Endothelial cell of umbilical vein (primary cell): ENCODE measurements around the gene NOPCHAP1. TPM values are rescaled to one million over a fixed set of nuclear protein-coding genes. Genes with fewer than 3 reads are reported as not detected.

Experiments used
- BruUV-seq: library from RNA; stranded (reverse); fragments of 400-500 nt; replicated peaks from 2 replicates; lab custom pipeline; 2021; lab: Mats Ljungman, UMichigan
- CTCF ChIA-PET: fragments of 300-600, 350-600 bp; sonication (Branson Sonifier 250); formaldehyde crosslinking; loops from one replicate; lab custom pipeline; 2021; ENCODE audit warnings: antibody characterized with exemption, inconsistent platforms; lab: Charles Lee
- POLR2A ChIA-PET: fragments of 300-600, 350-600 bp; sonication (Branson Sonifier 250); formaldehyde crosslinking; loops from one replicate; lab custom pipeline; 2021; ENCODE audit warnings: antibody characterized with exemption, inconsistent platforms; lab: Charles Lee
- DNase-seq: peaks from one replicate; pipeline ENCODE4 v3.0.0-alpha.2; 2011; ENCODE audit warnings: low read depth, low spot score
- FAIRE-seq: peaks from 2 replicates; lab custom pipeline; 2011; peaks lifted over from hg19 to GRCh38; lab: Jason Lieb, UNC
- H2AFZ ChIP-seq: 2 replicates; pipeline ENCODE4 v1.6.0; 2012; ENCODE audit warnings: low read depth, low read length, control low read depth, inconsistent platforms
- H3K27ac ChIP-seq: 2 replicates; pipeline ENCODE4 v1.5.1; 2011; ENCODE audit warnings: low read depth, mild to moderate bottlenecking, control low read depth, low read length, moderate library complexity; ENCODE audit not compliant: insufficient read depth
- H3K27me3 ChIP-seq, 2 experiments: 2 replicates each; pipeline versions ENCODE4 v1.6.0 to v1.6.1; 2011; ENCODE audit warnings: low read length in 2 of 2, mixed read lengths in 1 of 2; ENCODE audit not compliant: control insufficient read depth in 2 of 2, insufficient read depth in 2 of 2
- H3K36me3 ChIP-seq, 2 experiments: 2 replicates in 1 of 2; 3 replicates in 1 of 2; pipeline ENCODE4 v1.5.1; 2011; ENCODE audit warnings: low read length in 2 of 2, mild to moderate bottlenecking in 1 of 2, moderate library complexity in 1 of 2; ENCODE audit not compliant: control insufficient read depth in 2 of 2, insufficient read depth in 2 of 2; ENCODE audit errors: extremely low read depth in 1 of 2
- H3K4me1 ChIP-seq: 3 replicates; pipeline ENCODE4 v1.5.1; 2011; ENCODE audit warnings: mild to moderate bottlenecking, low read length; ENCODE audit not compliant: control insufficient read depth, insufficient read depth; ENCODE audit errors: extremely low read depth
- H3K4me2 ChIP-seq: 2 replicates; pipeline ENCODE4 v1.6.1; 2011; ENCODE audit warnings: low read length, control low read depth, mixed read lengths; ENCODE audit not compliant: insufficient read depth
- H3K4me3 ChIP-seq, 3 experiments: fragments of 200-600 bp in 1 of 3; sonication (generic), shearing (Covaris generic) in 1 of 3; replicated peaks in 1 of 3; 2 replicates each; pipeline ENCODE4 v1.5.1; 2011 to 2016; ENCODE audit warnings: control low read depth in 3 of 3, low read length in 3 of 3, mild to moderate bottlenecking in 2 of 3, inconsistent platforms in 1 of 3, low read depth in 1 of 3, moderate library complexity in 1 of 3; ENCODE audit not compliant: insufficient read depth in 1 of 3
- H3K79me2 ChIP-seq: 2 replicates; pipeline ENCODE4 v1.6.0; 2012; ENCODE audit warnings: low read length, inconsistent platforms; ENCODE audit not compliant: control insufficient read depth, insufficient read depth
- H3K9ac ChIP-seq: replicated peaks from 2 replicates; pipeline ENCODE3; 2011; ENCODE audit warnings: low read length, control low read depth; ENCODE audit not compliant: insufficient read depth; ENCODE audit errors: extremely low read depth
- H3K9me1 ChIP-seq: replicated peaks from 3 replicates; pipeline ENCODE4 v1.6.0; 2011; ENCODE audit warnings: mild to moderate bottlenecking, low read length; ENCODE audit not compliant: control insufficient read depth, insufficient read depth; ENCODE audit errors: extremely low read depth
- H3K9me3 ChIP-seq: replicated peaks from 2 replicates; pipeline ENCODE4 v1.5.1; 2012; ENCODE audit warnings: low read length, inconsistent platforms; ENCODE audit not compliant: control insufficient read depth, insufficient read depth
- H4K20me1 ChIP-seq: replicated peaks from 2 replicates; pipeline ENCODE3; 2011; ENCODE audit warnings: mild to moderate bottlenecking, low read length; ENCODE audit not compliant: control insufficient read depth, insufficient read depth; ENCODE audit errors: extremely low read depth
- FOS ChIP-seq: IDR thresholded peaks from 2 replicates; pipeline ENCODE4 v1.6.1; 2011; ENCODE audit warnings: mild to moderate bottlenecking, low read length, moderate library complexity, borderline replicate concordance; ENCODE audit not compliant: insufficient read depth
- GATA2 ChIP-seq: IDR thresholded peaks from 2 replicates; pipeline ENCODE4 v1.7.0; 2011; ENCODE audit warnings: low read depth, mild to moderate bottlenecking, moderate library complexity, mixed read lengths, low read length; ENCODE audit not compliant: insufficient read length, insufficient read depth
- JUN ChIP-seq: IDR thresholded peaks from 2 replicates; pipeline ENCODE4 v1.6.1; 2011; ENCODE audit warnings: borderline replicate concordance, low read depth; ENCODE audit not compliant: insufficient read length, insufficient read depth
- MYC ChIP-seq: IDR thresholded peaks from one replicate; pipeline ENCODE4 v1.6.1; 2011; ENCODE audit warnings: mild to moderate bottlenecking, low read depth, low read length
- dilution Hi-C: fragments of 300-500 bp; cut with MboI; formaldehyde crosslinking; loops from one replicate; pipeline ENCODE4 v1.15.0; 2019; ENCODE audit warnings: low sequenced_read_pairs; ENCODE audit not compliant: extremely low pct_ligation_motif_present
- intact Hi-C: fragments of 100-400 bp; cut with micrococcal nuclease; formaldehyde crosslinking; loops from one replicate; pipeline ENCODE4 v1.10.0; 2022
- polyA plus RNA-seq, 4 experiments: library from polyadenylated mRNA; depleted of rRNA in 3 of 4; stranded (reverse) in 3 of 4; unstranded in 1 of 4; fragments of >200 nt; gene quantifications; 2 replicates each; pipeline versions ENCODE4 v1.2.1 to v1.2.3, GENCODE V29; 2011 to 2012; ENCODE audit warnings: missing spikeins in 1 of 4
- total RNA-seq: library from RNA; stranded (reverse); gene quantifications from 2 replicates; pipeline ENCODE4 v1.2.3, GENCODE V29; 2021
- TF ChIP-seq, protein P1 (sequence below), 2 donors: IDR thresholded peaks; 1 replicate in 1 of 2; 2 replicates in 1 of 2; pipeline ENCODE4 v1.5.1; 2011; ENCODE audit warnings: low read length in 2 of 2, mild to moderate bottlenecking in 2 of 2, moderate library complexity in 2 of 2, control low read depth in 1 of 2, inconsistent platforms in 1 of 2, low read depth in 1 of 2; ENCODE audit not compliant: insufficient read depth in 1 of 2; ENCODE audit errors: extremely low read depth in 1 of 2
- TF ChIP-seq, protein P2 (sequence below): IDR thresholded peaks from 2 replicates; pipeline ENCODE4 v1.6.1; 2011; ENCODE audit not compliant: insufficient read depth, insufficient read length

NOPCHAP1 gene
- total and polyA plus RNA-seq, 2 donors (not counting 3 experiments of a cell fraction or from before 2014, with no cell fraction given), result 6.1 to 17.8 TPM

DNA sequence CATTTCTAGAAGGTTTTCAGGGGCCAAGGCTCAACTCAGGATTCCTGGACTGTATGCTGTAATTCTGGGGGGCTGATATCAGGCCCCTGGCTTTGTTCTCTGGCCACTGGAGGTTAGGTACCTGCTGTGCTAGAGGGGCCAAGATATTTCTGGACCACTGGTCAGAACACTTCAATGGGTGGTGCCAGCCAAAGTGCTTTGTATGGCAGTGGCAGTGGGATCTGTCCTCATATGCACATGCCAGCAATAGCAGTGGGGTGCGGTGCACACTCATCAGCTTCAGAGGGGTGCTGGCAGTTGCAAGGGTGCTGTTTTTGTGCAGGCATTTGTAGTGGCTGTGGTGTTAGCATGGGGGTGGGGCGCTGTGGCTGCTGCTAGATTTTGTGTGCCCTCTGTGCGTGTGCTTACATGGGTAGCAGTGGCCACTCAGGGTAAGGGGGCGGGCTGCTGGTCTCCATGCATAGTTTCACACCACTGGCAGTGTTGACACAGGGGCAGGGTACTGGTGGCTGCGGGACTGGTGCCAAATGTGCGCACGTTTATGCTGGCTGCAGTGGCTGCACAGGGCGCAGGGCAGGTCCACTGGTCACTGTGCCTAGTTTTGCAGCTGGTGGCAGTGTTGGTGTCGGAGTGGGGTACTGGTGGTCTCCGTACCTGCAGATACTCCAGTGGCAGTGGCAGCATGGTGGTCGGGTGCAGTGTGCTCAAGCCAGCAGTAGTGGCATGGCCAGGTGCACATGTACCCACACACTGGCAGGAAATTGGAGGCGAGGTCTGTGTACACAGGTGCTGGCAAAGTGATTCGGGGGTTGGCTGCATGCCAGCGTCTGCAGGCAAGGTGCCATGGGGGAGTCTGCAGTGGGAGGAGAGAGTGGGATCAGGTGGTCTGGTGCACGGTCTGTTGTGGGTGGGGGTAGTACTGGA is 12.6 kb downstream of the NOPCHAP1 start:
- Histone ChIP-seq H3K9me3 (no peaks in the 10 kb centered on the region), H3K4me2 (no peak overlapping the region), H3K4me1 (peaks cover 4% of the 10 kb centered on the region), H4K20me1 (no peaks in the 10 kb centered on the region), H3K4me3 (no peak overlapping the region), H3K79me2 (no peaks in the 10 kb centered on the region), H3K9me1 (no peaks in the 10 kb centered on the region), H3K36me3 (peaks cover 8 to 10% of the 10 kb centered on the region in 2 experiments), H2AFZ (no peak overlapping the region), H3K9ac (no peak overlapping the region), H3K27me3 (no peaks in the 10 kb centered on the region), H3K27ac (no peak overlapping the region)
- BruUV-seq, result no TSS peak
- TF ChIP-seq MYC, result no peak
- ChIA-PET POLR2A (no interaction called here), CTCF (no interaction called here)
- FAIRE-seq (no peak), DNase-seq (no peak)
- intact Hi-C loops, result no loop called here
- dilution Hi-C loops, result no loop called here

DNA sequence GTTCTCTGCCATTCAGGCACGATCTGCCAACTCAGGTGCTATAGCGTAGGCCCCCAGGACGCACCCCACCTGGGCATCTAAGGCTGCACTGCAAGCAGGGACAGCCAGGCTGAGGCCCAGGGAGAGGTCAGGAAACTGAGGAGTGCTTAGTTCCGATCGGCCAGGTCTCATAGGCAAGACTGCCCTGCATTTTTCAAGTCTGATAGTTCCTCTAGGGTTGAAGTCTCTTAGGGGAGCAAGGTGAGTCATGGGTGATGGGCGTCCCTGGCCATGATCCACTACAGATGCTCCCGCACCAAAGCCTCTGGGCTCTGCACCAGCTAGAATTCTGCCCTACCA is 13.2 kb downstream of the NOPCHAP1 start:
- TF ChIP-seq, protein P1, sequence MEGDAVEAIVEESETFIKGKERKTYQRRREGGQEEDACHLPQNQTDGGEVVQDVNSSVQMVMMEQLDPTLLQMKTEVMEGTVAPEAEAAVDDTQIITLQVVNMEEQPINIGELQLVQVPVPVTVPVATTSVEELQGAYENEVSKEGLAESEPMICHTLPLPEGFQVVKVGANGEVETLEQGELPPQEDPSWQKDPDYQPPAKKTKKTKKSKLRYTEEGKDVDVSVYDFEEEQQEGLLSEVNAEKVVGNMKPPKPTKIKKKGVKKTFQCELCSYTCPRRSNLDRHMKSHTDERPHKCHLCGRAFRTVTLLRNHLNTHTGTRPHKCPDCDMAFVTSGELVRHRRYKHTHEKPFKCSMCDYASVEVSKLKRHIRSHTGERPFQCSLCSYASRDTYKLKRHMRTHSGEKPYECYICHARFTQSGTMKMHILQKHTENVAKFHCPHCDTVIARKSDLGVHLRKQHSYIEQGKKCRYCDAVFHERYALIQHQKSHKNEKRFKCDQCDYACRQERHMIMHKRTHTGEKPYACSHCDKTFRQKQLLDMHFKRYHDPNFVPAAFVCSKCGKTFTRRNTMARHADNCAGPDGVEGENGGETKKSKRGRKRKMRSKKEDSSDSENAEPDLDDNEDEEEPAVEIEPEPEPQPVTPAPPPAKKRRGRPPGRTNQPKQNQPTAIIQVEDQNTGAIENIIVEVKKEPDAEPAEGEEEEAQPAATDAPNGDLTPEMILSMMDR (IDR thresholded peaks at IDR 0.05; ENCODE audit: extremely low read depth in 1 of 2, insufficient read depth in 1 of 2, low read depth in 1 of 2, low read length in 2 of 2), result no peak
- TF ChIP-seq, protein P2, sequence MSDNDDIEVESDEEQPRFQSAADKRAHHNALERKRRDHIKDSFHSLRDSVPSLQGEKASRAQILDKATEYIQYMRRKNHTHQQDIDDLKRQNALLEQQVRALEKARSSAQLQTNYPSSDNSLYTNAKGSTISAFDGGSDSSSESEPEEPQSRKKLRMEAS, result no peak
- no peak for TF ChIP-seq FOS
- no peak for TF ChIP-seq JUN
- TF ChIP-seq GATA2, result no peak
- DNase-seq (no peak), FAIRE-seq (no peak)
- intact Hi-C loops, result no loop called here
- Histone ChIP-seq H4K20me1 (no peaks in the 10 kb centered on the region), H3K9ac (no peak overlapping the region), H3K79me2 (no peaks in the 10 kb centered on the region), H3K4me3 (no peak overlapping the region), H2AFZ (no peak overlapping the region), H3K27me3 (no peaks in the 10 kb centered on the region), H3K27ac (no peak overlapping the region), H3K4me2 (no peak overlapping the region), H3K36me3 (peaks cover 8 to 10% of the 10 kb centered on the region in 2 experiments), H3K4me1 (no peaks in the 10 kb centered on the region), H3K9me1 (no peaks in the 10 kb centered on the region), H3K9me3 (no peaks in the 10 kb centered on the region)
- POLR2A ChIA-PET, result no interaction called here
- dilution Hi-C loops, result no loop called here
- BruUV-seq, result no TSS peak
- CTCF ChIA-PET, result no interaction called here
